ENCODE data around the gene AK4.
"Not testable (repeated sequence)": the region's sequence is repeated elsewhere in the genome, so short reads cannot be mapped to it uniquely, and the experiment has no call there.

Gene AK4

GRCh38 chr1:65221638-65222339, 73.8 kb downstream of the AK4 start:
- DNase-seq: peak; percentile 88

GRCh38 chr1:65222340-65222940, 74.4 kb downstream of the AK4 start:
- no peak for DNase-seq

GRCh38 chr1:65224681-65225091, 76.7 kb downstream of the AK4 start:
- DNase-seq: no peak

GRCh38 chr1:65225179-65225578, 77.2 kb downstream of the AK4 start:
- no peak for DNase-seq

- no peak for DNase-seq
Measured at GRCh38 chr1:65229201-65229600, 81.2 kb downstream of the AK4 start.

GRCh38 chr1:65229754-65230339, 81.8 kb downstream of the AK4 start:
- DNase-seq: no peak

GRCh38 chr1:65230731-65231481, 82.9 kb downstream of the AK4 start:
- DNase-seq: no peak

GRCh38 chr1:65231718-65232330, 83.8 kb downstream of the AK4 start:
- no peak for DNase-seq

- DNase-seq: no peak
Measured at GRCh38 chr1:65232461-65232990, 84.5 kb downstream of the AK4 start.

- peak; percentile 60 for DNase-seq
Measured at GRCh38 chr1:65233782-65234181, 85.8 kb downstream of the AK4 start.

- DNase-seq: peak; percentile 30
Measured at GRCh38 chr1:65235867-65236805, 88.1 kb downstream of the AK4 start.

GRCh38 chr1:65237088-65237487, 89.1 kb downstream of the AK4 start:
- DNase-seq: not testable (repeated sequence)

- no peak for DNase-seq
Measured at GRCh38 chr1:65237503-65237902, 89.5 kb downstream of the AK4 start.

GRCh38 chr1:65238010-65238409, 90.0 kb downstream of the AK4 start:
- DNase-seq: no peak

- no peak for DNase-seq
Measured at GRCh38 chr1:65243491-65243890, 95.5 kb downstream of the AK4 start.

GRCh38 chr1:65245295-65245694, 97.3 kb downstream of the AK4 start:
- no peak for DNase-seq

- DNase-seq: no peak
Measured at GRCh38 chr1:65247419-65248359, 99.7 kb downstream of the AK4 start.

- DNase-seq: no peak
Measured at GRCh38 chr1:65250826-65251225, 102.8 kb downstream of the AK4 start.

GRCh38 chr1:65253800-65254319, 105.9 kb downstream of the AK4 start:
- peak; percentile 28 for DNase-seq

- peak; percentile 62 for DNase-seq
Measured at GRCh38 chr1:65254320-65255034, 106.5 kb downstream of the AK4 start.
